Activated CD4-positive, alpha-beta memory T cell treated with anti-CD3 and anti-CD28 coated beads, Interleukin-2, amount 10 ng/mL, durations not matched to agents 7 days and 5 days (primary cell): Measurements from ENCODE around the gene ARHGAP4. TPM values are rescaled to one million over a fixed set of nuclear protein-coding genes. Genes with fewer than 3 reads are reported as not detected.

Experiments used
- CTCF ChIA-PET: fragments of 350-600 bp; sonication (Branson Sonifier 250); formaldehyde crosslinking; loops from one replicate; lab custom pipeline; 2021; ENCODE audit warnings: antibody characterized with exemption, inconsistent platforms; lab: Charles Lee
- POLR2A ChIA-PET: fragments of 350-600 bp; sonication (Branson Sonifier 250); formaldehyde crosslinking; loops from one replicate; lab custom pipeline; 2021; ENCODE audit warnings: antibody characterized with exemption; lab: Charles Lee
- DNase-seq: peaks from one replicate; pipeline ENCODE4 v3.0.0-alpha.2; 2020
- H3K27ac Mint-ChIP-seq: one replicate; pipeline ENCODE4 v1.8.0; 2021; ENCODE audit warnings: mild to moderate bottlenecking, mixed read lengths
- H3K27me3 Mint-ChIP-seq: one replicate; pipeline ENCODE4 v1.8.0; 2021; ENCODE audit warnings: mixed read lengths
- H3K36me3 Mint-ChIP-seq: one replicate; pipeline ENCODE4 v1.8.0; 2021; ENCODE audit warnings: low read depth, mixed read lengths
- H3K4me1 Mint-ChIP-seq: one replicate; pipeline ENCODE4 v1.8.0; 2021; ENCODE audit warnings: mixed read lengths
- H3K4me3 Mint-ChIP-seq: one replicate; pipeline ENCODE4 v1.8.0; 2021; ENCODE audit warnings: mild to moderate bottlenecking, mixed read lengths
- H3K9me3 Mint-ChIP-seq: one replicate; pipeline ENCODE4 v1.8.0; 2021; ENCODE audit warnings: mixed read lengths
- total RNA-seq, 2 experiments: library from RNA; stranded (reverse); gene quantifications; one replicate each; pipeline ENCODE4 v1.2.3, GENCODE V29; 2021

Gene ARHGAP4
- total RNA-seq, 2 experiments from 2014 or later, result 262 to 267 TPM

DNA sequence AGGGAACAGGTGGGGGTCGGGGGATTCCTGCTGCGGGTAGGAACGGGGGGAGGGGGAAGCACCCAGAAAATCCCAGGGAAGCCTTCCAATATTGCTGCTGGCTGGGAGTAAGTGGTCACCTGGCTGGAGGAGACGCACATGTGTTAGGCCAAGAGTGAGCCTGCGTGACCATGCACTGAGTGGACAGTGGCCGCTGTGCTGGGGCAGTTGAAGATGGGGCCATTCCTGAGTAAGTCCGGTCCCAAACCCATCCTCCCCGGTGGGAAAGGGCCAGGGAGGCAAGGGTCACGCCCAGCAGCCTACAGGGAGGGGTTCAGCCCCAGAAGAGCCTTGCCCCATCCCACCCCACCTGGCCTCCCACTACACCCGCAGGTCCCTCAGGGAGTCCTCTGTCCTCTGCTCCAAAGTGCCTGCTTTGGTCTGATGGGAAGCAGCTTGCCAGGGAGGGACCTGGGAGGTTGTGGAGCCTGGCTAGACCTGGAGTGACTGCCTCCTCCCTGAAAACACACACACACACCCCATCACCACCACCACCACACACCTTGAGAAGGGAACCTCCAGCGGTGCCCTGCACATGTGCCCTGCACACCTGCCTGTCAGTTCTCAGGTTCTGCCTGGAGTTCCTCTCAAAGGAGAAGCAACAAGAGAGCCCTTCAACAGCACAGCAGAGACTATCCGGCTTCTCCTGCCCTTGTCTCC, 46.2 kb downstream of the ARHGAP4 start:
- DNase-seq, result no peak
- Mint-ChIP-seq H3K4me3 (no peak overlapping the region), H3K27me3 (peaks cover 23% of the 10 kb centered on the region), H3K4me1 (peaks cover 13% of the 10 kb centered on the region), H3K9me3 (no peaks in the 10 kb centered on the region), H3K36me3 (no peaks in the 10 kb centered on the region), H3K27ac (no peak overlapping the region)
- ChIA-PET POLR2A (no interaction called here), CTCF (no interaction called here)

DNA sequence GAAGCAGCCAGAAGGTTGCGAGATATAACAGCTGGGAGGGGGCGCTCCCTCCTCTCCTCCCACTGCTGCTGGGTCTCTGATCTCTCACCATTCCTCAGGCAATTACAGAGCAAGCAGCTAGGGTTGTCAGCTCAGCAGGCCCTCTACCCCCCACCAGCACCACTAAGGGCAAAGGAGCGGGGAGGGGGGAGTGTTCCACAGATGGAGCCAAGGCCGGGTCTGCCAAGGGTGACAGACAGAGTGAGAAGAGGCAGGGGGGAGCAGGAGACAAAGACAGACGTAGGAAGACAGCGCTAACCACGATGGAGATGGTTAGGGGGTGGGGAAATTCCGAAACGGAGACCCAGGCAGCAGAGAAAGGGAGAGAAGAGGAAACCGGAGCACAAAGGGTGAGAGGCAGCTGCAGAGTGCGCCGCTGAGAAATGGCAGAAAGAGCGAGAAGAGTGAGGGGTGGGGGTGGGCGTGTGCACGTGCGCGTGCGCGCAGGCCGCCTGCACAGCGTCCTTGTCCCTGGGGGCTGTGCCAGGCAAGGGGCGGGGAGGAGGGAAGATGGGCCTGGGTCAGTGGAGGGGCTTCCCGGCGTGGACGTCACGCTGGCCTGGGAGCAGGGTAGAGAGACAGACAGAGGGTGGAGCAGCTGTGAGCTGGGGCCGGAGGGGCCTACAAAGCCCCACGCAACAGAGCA, 47.0 kb downstream of the ARHGAP4 start:
- H3K27ac Mint-ChIP-seq, result no peak overlapping the region
- H3K4me3 Mint-ChIP-seq, result no peak overlapping the region
- H3K4me1 Mint-ChIP-seq, result peaks cover 11% of the 10 kb centered on the region
- peaks cover 20% of the 10 kb centered on the region for H3K27me3 Mint-ChIP-seq
- no peak for DNase-seq
- ChIA-PET POLR2A (interaction anchor here (1.3 kb wide), 1 partner anchor 28 kb away, joined by 3 read pairs; no protein-coding TSS in a partner anchor), CTCF (no interaction called here)
- no peaks in the 10 kb centered on the region for H3K9me3 Mint-ChIP-seq
- no peaks in the 10 kb centered on the region for H3K36me3 Mint-ChIP-seq

DNA sequence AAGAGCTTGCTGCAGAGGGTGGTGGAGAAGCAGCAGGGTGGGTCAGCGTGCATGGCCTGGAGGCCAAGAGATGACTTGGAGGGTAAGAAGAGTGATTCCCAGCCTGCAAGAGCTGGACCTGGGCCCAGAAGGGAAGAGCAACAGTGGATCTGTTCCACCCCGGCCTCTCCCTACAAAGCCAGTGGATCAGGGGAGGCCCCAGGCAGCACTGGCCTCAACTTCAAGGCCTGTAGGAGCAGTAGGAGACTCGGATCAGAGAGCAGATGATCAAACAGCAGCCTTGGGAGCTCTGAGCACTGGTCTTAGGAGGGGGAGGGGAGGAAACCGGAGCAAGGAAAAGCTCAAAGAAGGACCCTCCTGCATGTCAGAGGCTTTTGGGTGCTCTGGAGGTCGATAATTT, 47.7 kb downstream of the ARHGAP4 start:
- Mint-ChIP-seq H3K27ac (no peak overlapping the region), H3K4me3 (no peak overlapping the region), H3K9me3 (no peaks in the 10 kb centered on the region), H3K36me3 (no peaks in the 10 kb centered on the region), H3K4me1 (peaks cover 11% of the 10 kb centered on the region), H3K27me3 (peaks cover 20% of the 10 kb centered on the region)
- CTCF ChIA-PET, result no interaction called here
- POLR2A ChIA-PET, result interaction anchor here (1.3 kb wide), 1 partner anchor 27 kb away, joined by 3 read pairs; no protein-coding TSS in a partner anchor
- no peak for DNase-seq

DNA sequence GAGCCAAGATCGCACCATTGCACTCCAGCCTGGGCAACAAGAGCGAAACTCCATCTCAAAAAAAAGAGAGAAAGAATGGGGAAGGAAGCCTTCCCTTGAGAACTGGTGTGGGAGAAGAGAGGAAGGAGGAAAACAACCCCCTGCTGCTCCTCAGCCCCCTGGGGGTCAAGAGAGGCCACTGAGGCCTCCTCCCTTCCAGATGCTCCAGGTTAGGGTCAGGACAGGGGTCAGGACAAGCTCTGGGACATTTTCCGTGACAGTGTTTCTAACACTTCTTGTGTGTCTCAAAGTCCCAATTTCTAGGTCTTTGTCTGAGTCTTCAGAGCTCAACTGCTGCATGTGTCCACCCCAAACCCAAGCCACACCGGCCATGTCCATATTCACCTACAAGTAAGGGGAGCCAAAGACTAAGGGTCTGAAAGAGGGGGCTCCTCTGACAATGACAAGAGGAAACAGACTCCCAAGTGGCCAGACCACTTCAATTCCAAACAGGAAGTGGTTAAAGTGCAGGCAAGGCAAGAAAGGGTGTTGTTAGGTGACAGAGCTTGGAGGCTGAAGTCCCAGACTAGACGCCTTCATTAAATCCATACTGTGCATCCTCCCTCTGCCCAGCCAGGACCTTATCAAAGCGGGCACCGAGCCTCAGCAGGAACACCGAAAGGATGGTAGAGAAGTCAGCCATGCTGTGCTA, 48.3 kb downstream of the ARHGAP4 start:
- no peak for DNase-seq
- POLR2A ChIA-PET, result interaction anchor here (1.3 kb wide), 1 partner anchor 26 kb away, joined by 3 read pairs; no protein-coding TSS in a partner anchor
- CTCF ChIA-PET, result interaction anchor here (0.6 kb wide), 1 partner anchor 907 kb away, joined by 4 read pairs; no protein-coding TSS in a partner anchor
- H3K27me3 Mint-ChIP-seq, result peaks cover 20% of the 10 kb centered on the region
- no peak overlapping the region for H3K4me3 Mint-ChIP-seq
- H3K4me1 Mint-ChIP-seq, result peaks cover 11% of the 10 kb centered on the region
- no peak overlapping the region for H3K27ac Mint-ChIP-seq
- H3K9me3 Mint-ChIP-seq, result no peaks in the 10 kb centered on the region
- H3K36me3 Mint-ChIP-seq, result no peaks in the 10 kb centered on the region

DNA sequence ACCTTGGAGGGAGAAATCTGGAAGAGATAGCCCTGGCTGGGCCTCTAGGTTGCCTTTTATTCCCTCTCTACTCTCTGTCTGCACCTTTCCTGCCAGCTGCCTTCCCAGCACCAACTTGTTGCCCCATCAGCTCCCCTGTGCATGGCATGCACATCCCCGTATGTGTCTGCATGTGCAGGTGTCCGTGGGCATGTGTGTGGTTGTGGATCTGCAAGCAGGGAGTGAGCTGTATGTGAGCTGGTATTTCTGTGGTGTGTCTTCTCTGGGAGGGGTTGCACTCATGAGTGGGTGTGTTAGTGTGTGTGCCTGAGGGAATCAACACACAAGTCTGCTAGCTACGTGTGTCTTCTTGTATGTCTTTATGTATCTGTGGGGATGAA, 50.0 kb downstream of the ARHGAP4 start:
- H3K27ac Mint-ChIP-seq, result no peak overlapping the region
- no peak for DNase-seq
- ChIA-PET POLR2A (no interaction called here), CTCF (no interaction called here)
- H3K27me3 Mint-ChIP-seq, result peaks cover 18% of the 10 kb centered on the region
- peaks cover 11% of the 10 kb centered on the region for H3K4me1 Mint-ChIP-seq
- H3K9me3 Mint-ChIP-seq, result no peaks in the 10 kb centered on the region
- no peaks in the 10 kb centered on the region for H3K36me3 Mint-ChIP-seq
- no peak overlapping the region for H3K4me3 Mint-ChIP-seq

DNA sequence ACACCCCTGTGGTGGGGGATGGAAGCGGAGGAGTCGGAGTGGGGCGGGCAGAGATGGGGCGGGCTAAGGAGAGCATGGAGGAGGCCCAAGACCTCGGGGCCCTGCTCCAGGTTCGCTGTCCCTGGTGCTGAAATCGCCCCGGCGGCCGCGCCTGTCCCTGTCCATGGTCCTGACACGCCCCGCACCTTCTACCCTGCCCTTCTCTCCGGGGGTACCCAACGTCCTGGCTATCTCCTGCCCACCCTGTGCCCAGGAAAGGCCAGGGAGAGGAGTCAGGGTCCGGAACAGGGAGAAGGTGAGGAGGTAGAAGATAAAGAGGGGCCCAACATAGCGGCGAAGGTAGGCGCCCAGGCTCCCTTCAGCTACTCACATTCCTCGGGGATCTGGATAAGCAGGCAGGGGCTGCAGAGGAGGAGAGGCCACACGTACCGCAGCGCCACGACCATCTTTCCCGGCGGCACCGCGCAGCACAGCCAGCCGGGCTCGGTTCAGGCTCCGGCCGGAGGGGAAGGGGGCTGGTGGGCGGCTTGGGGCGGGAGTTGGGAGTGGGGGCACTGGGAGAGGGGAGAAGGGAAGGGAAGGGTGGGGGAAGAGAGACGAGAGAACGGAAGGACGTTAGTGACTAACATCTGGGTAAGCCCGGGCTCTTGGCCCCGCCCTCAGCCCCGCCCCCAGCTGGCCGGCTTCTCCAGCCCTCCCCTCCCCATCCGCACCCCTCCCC, 50.5 kb downstream of the ARHGAP4 start:
- peaks cover 18% of the 10 kb centered on the region for H3K27me3 Mint-ChIP-seq
- peak overlapping the region; percentile 10 for H3K4me3 Mint-ChIP-seq
- H3K4me1 Mint-ChIP-seq, result peaks cover 11% of the 10 kb centered on the region
- CTCF ChIA-PET, result no interaction called here
- no peaks in the 10 kb centered on the region for H3K9me3 Mint-ChIP-seq
- H3K27ac Mint-ChIP-seq, result no peak overlapping the region
- POLR2A ChIA-PET, result no interaction called here
- no peaks in the 10 kb centered on the region for H3K36me3 Mint-ChIP-seq
- peak; percentile 73 for DNase-seq

DNA sequence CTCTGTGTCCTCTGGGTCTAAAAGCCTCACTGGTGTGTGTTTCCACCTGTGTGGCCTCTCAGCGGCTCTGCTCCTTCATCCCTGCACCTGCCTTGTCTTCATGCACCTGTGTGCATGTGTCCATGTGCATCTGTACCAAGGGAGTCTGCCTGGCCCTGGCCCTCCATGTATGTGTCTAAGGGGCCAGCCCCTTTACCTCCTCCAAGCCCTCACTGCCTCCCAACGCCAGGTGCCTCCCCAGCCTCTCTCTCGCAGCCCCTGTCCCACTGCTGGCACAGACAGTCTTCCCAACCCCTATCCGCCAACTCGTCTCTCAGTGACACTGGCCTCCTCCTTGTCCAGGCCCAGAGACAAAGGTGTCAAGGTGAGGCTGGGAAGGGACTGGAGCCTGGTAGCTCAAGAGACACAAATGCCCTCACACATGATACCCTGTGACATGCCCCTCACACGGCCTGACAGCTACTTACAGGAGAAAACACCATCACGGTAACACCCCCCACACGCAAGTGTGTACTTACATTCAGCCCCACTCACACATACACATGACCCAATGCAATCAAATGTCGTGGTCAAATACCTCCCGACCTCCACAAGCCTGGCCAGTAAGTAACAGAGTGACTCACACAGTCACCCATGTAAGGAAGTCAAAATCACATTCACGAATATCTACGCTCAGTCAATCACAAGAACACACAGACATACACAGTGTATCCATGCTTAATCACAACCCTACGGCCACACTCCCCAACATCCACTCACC, 51.5 kb downstream of the ARHGAP4 start:
- no peak for DNase-seq
- Mint-ChIP-seq H3K27me3 (peaks cover 15% of the 10 kb centered on the region), H3K36me3 (no peaks in the 10 kb centered on the region), H3K4me3 (no peak overlapping the region), H3K9me3 (no peaks in the 10 kb centered on the region), H3K27ac (no peak overlapping the region), H3K4me1 (peaks cover 11% of the 10 kb centered on the region)
- CTCF ChIA-PET, result no interaction called here
- POLR2A ChIA-PET, result no interaction called here

DNA sequence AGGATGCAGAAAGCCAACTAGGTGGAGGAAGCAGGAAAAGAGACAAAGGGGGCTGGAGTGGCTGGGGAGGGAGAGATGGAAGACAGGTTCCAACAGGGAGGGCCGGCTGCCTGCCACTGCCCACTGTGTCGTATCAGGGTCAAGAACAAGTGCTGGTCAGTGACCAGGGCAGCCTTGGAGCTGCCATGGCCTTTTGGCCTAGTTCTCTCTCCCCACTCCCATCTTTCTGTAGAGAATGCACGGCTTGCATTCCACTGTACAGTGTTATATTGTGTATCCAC, 52.0 kb downstream of the ARHGAP4 start:
- Mint-ChIP-seq H3K27me3 (peaks cover 12% of the 10 kb centered on the region), H3K4me3 (no peak overlapping the region), H3K9me3 (no peaks in the 10 kb centered on the region), H3K4me1 (peaks cover 8% of the 10 kb centered on the region), H3K27ac (no peak overlapping the region), H3K36me3 (no peaks in the 10 kb centered on the region)
- CTCF ChIA-PET, result no interaction called here
- no peak for DNase-seq
- POLR2A ChIA-PET, result no interaction called here

DNA sequence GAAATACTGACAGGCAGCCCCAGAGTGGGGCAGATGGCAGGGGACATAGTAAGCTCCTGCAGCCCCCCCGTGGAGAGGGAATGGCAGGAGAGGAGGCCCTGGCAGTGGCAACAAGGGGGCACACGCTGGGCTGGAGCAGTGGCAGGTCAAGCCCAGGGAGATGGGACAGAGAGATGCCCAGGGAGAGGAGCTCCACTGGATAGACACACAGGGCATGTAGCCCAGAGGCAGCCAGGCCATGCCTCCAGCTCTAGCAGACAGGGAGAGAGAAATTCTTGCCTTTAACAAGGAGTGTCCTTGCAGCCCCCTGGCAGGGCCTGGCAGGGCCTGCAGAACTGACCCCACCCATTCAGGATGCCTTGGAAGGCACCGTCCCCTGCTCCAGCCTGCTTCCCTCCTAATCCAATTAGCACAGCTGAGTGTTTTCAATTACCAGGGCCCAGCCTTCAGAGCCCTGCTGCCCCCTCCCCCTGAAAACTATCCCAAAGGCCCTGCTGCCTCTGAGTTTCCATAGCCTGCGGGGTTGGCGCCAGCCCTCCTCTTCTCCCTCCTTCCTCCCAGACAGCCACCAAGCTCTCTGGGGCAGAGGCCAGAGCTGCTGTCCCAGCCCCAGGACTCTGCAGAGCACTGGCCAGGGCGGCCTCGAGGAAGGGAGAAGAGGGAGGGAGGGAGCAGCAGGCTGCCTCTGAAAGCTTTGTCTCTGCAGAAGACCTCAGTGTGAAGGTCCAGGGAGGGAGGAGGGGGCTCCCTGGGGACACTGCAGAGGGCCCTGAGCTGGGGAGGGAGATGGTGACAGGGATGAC, 52.6 kb downstream of the ARHGAP4 start:
- ChIA-PET CTCF (no interaction called here), POLR2A (no interaction called here)
- Mint-ChIP-seq H3K36me3 (no peaks in the 10 kb centered on the region), H3K4me1 (peaks cover 8% of the 10 kb centered on the region), H3K27me3 (peaks cover 10% of the 10 kb centered on the region), H3K27ac (no peak overlapping the region), H3K9me3 (no peaks in the 10 kb centered on the region), H3K4me3 (no peak overlapping the region)
- no peak for DNase-seq

DNA sequence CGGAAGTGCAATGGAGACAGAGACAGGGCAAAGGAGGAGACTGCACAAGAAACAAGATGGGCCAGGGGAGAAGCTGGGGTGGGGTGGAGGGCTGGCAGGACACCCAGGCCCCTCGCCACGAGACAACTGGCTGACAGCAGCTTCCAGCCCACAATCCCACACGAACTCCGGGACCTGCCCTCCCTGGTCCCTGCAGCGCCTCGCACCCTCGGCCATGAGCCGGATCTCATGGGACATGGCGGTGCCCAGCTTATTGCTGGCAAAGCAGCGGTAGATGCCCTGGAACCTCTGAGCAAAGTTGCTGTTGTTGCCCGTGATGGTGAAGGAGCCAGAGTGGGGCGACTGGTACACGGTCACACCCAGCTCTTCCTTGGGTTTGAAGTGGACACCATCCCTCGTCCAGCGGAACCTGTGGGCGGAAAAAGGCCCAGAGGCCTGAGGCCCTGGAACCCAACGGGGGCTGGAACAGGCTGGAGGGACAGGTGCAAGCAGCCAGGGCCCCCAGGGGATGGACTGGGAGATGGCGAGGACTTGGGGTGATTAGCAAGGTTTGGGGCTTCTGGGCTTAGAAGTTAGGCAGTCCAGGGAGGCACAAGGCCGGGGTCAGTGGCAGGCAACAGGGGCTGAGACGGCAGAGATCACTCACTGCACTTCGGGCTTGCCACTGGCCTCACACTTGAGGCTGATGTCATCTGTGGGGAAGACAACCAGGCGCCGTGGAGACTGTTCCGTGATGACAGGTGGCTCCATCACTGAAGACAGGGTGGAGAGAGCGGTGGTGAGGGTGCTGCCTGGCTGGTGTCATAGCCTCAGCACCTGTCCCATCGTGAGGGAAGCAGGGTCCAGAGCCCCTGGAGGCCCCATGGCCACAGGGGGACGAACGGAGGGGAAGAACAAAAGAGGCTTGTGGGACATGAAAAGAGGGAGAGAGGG, 53.9 kb downstream of the ARHGAP4 start:
- Mint-ChIP-seq H3K4me3 (no peak overlapping the region), H3K4me1 (no peaks in the 10 kb centered on the region), H3K36me3 (no peaks in the 10 kb centered on the region), H3K27ac (no peak overlapping the region), H3K9me3 (no peaks in the 10 kb centered on the region), H3K27me3 (peaks cover 3% of the 10 kb centered on the region)
- no peak for DNase-seq
- ChIA-PET CTCF (no interaction called here), POLR2A (no interaction called here)

DNA sequence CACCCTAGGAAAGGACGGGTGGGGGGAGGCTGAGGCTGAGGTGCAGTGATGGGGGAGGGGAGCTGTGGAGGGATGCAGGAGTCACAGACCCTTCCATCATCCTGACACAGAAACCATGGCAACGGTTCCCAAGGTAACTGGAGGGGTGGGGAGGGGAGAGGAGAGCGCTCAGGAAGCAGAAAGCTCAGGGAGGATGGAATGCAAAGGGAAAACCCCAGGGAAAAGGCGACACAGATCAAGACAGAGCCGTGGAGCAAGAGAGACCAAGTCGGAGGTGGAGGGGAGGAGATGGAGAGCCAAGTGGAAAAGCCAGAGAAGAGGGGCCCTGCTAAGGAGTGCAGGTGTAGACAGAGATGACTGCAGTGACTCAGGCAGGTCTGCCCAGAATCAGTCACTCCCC, 54.6 kb downstream of the ARHGAP4 start:
- ChIA-PET POLR2A (no interaction called here), CTCF (no interaction called here)
- Mint-ChIP-seq H3K9me3 (no peaks in the 10 kb centered on the region), H3K27me3 (peaks cover 3% of the 10 kb centered on the region), H3K4me3 (no peak overlapping the region), H3K27ac (no peak overlapping the region), H3K36me3 (no peaks in the 10 kb centered on the region), H3K4me1 (no peaks in the 10 kb centered on the region)
- DNase-seq, result no peak
